Spleen (tissue), 11 donors: Measurements from ENCODE around the gene MATCAP1. TPM values are rescaled to one million over a fixed set of nuclear protein-coding genes. Genes with fewer than 3 reads are reported as not detected.

ENCODE experiments used
- DNase-seq: peaks from one replicate; pipeline ENCODE4 v3.0.0-alpha.2; 2020
- H3K27ac ChIP-seq, 8 donors: fragments of 200-600 bp; sonication (generic) in 7 of 8; 1 replicate in 4 of 8; 2 replicates in 4 of 8; pipeline versions ENCODE4 v1.5.0 to v1.8.0; 2016 to 2021; ENCODE audit warnings: inconsistent platforms in 4 of 8, mild to moderate bottlenecking in 4 of 8, moderate library complexity in 1 of 8
- H3K27me3 ChIP-seq, 7 donors: fragments of 200-600 bp; sonication (generic) in 6 of 7; replicated peaks in 1 of 7; 1 replicate in 4 of 7; 2 replicates in 3 of 7; pipeline versions ENCODE4 v1.5.0 to v1.8.0; 2016 to 2021; ENCODE audit warnings: inconsistent platforms in 3 of 7, mild to moderate bottlenecking in 1 of 7
- H3K36me3 ChIP-seq, 6 donors: fragments of 200-600 bp; sonication (generic) in 5 of 6; 1 replicate in 4 of 6; 2 replicates in 2 of 6; pipeline versions ENCODE4 v1.5.0 to v1.8.0; 2016 to 2021; ENCODE audit warnings: inconsistent platforms in 2 of 6
- H3K4me1 ChIP-seq, 6 donors: fragments of 200-600 bp; sonication (generic) in 5 of 6; 1 replicate in 3 of 6; 2 replicates in 3 of 6; pipeline versions ENCODE4 v1.5.0 to v1.8.0; 2016 to 2021; ENCODE audit warnings: inconsistent platforms in 3 of 6
- H3K4me3 ChIP-seq, 8 donors: fragments of 200-600 bp; sonication (generic) in 7 of 8; 1 replicate in 4 of 8; 2 replicates in 4 of 8; pipeline versions ENCODE4 v1.5.0 to v1.8.0; 2016 to 2021; ENCODE audit warnings: inconsistent platforms in 4 of 8, mild to moderate bottlenecking in 4 of 8, moderate library complexity in 2 of 8
- H3K9me3 ChIP-seq, 8 donors: fragments of 200-600 bp; sonication (generic) in 7 of 8; 1 replicate in 4 of 8; 2 replicates in 4 of 8; pipeline versions ENCODE4 v1.5.0 to v1.8.0; 2016 to 2021; ENCODE audit warnings: inconsistent platforms in 4 of 8
- CTCF ChIP-seq, 11 experiments: fragments of 200-600 bp in 7 of 11; fragments of 450-650 bp in 4 of 11; sonication (generic) in 4 of 11; IDR thresholded peaks in 8 of 11; conservative IDR thresholded peaks in 3 of 11; 1 replicate in 7 of 11; 2 replicates in 4 of 11; pipeline versions ENCODE4 v1.4.0 to v1.8.0; 2016 to 2021; ENCODE audit warnings: antibody characterized with exemption in 11 of 11, inconsistent platforms in 4 of 11, mild to moderate bottlenecking in 1 of 11
- POLR2A ChIP-seq, 3 donors: fragments of 450-650 bp; IDR thresholded peaks; one replicate each; pipeline ENCODE4 v1.5.1; 2017; ENCODE audit warnings: antibody characterized with exemption in 3 of 3, mild to moderate bottlenecking in 1 of 3
- POLR2AphosphoS5 ChIP-seq, 3 donors: sonication (generic); formaldehyde crosslinking; IDR thresholded peaks; one replicate each; pipeline ENCODE4 v1.5.1; 2017; ENCODE audit warnings: antibody characterized with exemption in 3 of 3
- WGBS, 5 donors: extraction: QIAGEN DNeasy Blood & Tissue Kit in 3 of 5; methylation state at CpG; one replicate each; pipeline versions ENCODE4 v1.1.5 to v1.1.7; 2013 to 2018; 5-methylcytosine and 5-hydroxymethylcytosine counted together
- intact Hi-C: fragments of 100-400 bp; cut with DNase I; formaldehyde crosslinking; loops from one replicate; pipeline ENCODE4 v1.15.0; 2023; ENCODE audit warnings: low total_unique reads
- polyA plus RNA-seq, 3 donors: library from polyadenylated mRNA; stranded (reverse); fragments of 200-250 nt; gene quantifications; one replicate each; pipeline ENCODE4 v1.2.1, GENCODE V29; 2013
- total RNA-seq, 7 donors: library from RNA; depleted of rRNA in 3 of 7; stranded (reverse); fragments of >200 nt in 3 of 7; fragmentation: NEBNext Ultra II Directional in 4 of 7; extraction: Animal tissue kit (Norgen Biotek cat#: 25700) in 4 of 7; gene quantifications; one replicate each; pipeline versions ENCODE4 v1.1.0 to v1.2.1, GENCODE V29; 2016 to 2021
- donor health status: healthy with polysubstance abuse.
- donor health status: DM: no; HTN: no; CAD: no; lungs with moderate emphysema.
- donor health status: DM: no; HTN: no; CAD: no.
- donor health status: Bipolar disorder and iron deficiency.
- donor health status: healthy.
- donor health status: DM: no; HTN: no; CAD: no.
- donor health status: DM: yes; HTN: yes; CAD: no.

The MATCAP1 gene
- total and polyA plus RNA-seq, 10 donors = 8.9 to 59.4 (median 20.6) TPM

DNA sequence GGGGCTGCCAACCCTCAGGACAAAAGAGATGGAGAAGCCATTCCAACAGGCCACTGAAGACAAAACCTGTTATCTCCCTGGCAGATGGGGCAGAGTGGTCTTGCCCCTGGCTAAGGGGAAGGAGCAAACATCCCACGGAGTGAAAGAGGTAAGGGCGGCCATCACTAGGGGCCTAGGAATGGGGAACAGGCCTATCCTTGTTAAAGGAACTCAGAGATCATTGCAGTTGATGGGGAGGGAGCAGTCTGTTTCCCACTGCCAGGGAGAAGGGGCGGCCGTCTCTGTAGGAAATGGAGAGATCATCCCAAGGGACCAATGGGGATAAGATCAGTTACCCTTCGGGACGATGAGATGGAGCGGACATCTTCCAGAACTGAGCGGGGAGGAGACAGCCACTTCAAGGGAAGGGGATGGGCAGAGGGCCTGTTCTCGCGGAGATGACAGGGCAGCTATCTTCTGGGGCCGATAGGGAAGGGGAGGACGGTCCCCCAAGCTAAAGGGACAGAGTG, 42.6 kb upstream of the MATCAP1 start:
- 8 to 11% (median 9%) methylated on average over 12 of the region's 12 CpGs for WGBS, 5 donors
- Histone ChIP-seq H3K27ac (peak overlapping the region; percentile 61 to 93 (median 86)), H3K36me3 (peaks cover under 1 to 41% (median 34%) of the 10 kb centered on the region in 6 donors), H3K4me3 (peak overlapping the region; percentile 82 to 99 (median 98)), H3K27me3 (no peaks in the 10 kb centered on the region), H3K4me1 (peaks cover 12 to 57% (median 32%) of the 10 kb centered on the region in 6 donors), H3K9me3 (no peaks in the 10 kb centered on the region)
- intact Hi-C loops = no loop called here
- no peak for DNase-seq
- TF ChIP-seq POLR2A (IDR thresholded peaks at IDR 0.05) (peak in 1 of 3 donors; percentile 13), CTCF (IDR thresholded peaks at IDR 0.05 in 8 of 11, conservative IDR thresholded peaks at IDR 0.05 in 3 of 11) (no peak)

DNA sequence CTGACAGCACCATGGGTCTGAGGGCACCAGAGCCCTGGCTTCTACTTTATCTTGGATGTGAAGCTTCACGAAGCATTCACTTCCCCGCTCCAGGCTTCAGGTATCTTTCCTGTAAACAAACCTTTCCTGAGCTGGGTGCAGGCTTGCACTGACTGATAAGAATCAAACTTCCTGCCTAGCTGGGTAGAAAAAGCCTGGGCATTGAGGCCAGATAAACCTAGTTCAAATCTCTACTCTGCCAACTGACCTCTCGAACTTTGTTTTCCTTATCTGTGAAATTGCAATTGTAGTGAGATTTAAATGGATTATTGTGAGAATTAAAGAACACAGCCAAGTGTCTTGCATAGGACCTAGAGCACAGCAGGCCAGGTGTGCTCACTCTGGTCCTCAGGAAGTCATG, 40.2 kb upstream of the MATCAP1 start:
- Histone ChIP-seq H3K9me3 (no peaks in the 10 kb centered on the region), H3K4me3 (no peak overlapping the region), H3K27me3 (no peaks in the 10 kb centered on the region), H3K4me1 (peaks cover 12 to 49% (median 32%) of the 10 kb centered on the region in 6 donors), H3K27ac (peak overlapping the region in 3 of 8 donors; percentile 6 to 62 (median 27)), H3K36me3 (peaks cover 0 to 22% (median 10%) of the 10 kb centered on the region in 6 donors)
- no peak for DNase-seq
- no peak for TF ChIP-seq POLR2AphosphoS5 (IDR thresholded peaks at IDR 0.05)
- intact Hi-C loops = no loop called here
- WGBS, 5 donors = 37 to 51% (median 42%) methylated on average over 3 of the region's 3 CpGs

GRCh38 chr16:67216612-67217490, 33.1 kb upstream of the MATCAP1 start:
- no peak for DNase-seq
- H3K27me3 ChIP-seq = no peaks in the 10 kb centered on the region
- no peak overlapping the region for H3K4me3 ChIP-seq
- H3K9me3 ChIP-seq = no peaks in the 10 kb centered on the region
- intact Hi-C loops = no loop called here
- WGBS, 5 donors = 43 to 59% (median 51%) methylated on average over 18 of the region's 18 CpGs
- H3K36me3 ChIP-seq = peaks cover 0 to 5% (median 0%) of the 10 kb centered on the region in 6 donors
- H3K27ac ChIP-seq = peak overlapping the region in 5 of 8 donors; percentile 44 to 67 (median 57)
- peaks cover 9 to 42% (median 23%) of the 10 kb centered on the region in 6 donors for H3K4me1 ChIP-seq
- TF ChIP-seq POLR2A (IDR thresholded peaks at IDR 0.05) = no peak
- TF ChIP-seq POLR2AphosphoS5 (IDR thresholded peaks at IDR 0.05) = peak; percentile 11 to 64 (median 59)

GRCh38 chr16:67215706-67216105, 31.9 kb upstream of the MATCAP1 start:
- WGBS, 5 donors = 66 to 75% (median 71%) methylated on average over 5 of the region's 5 CpGs
- no peaks in the 10 kb centered on the region for H3K27me3 ChIP-seq
- TF ChIP-seq POLR2A (IDR thresholded peaks at IDR 0.05) (no peak), CTCF (IDR thresholded peaks at IDR 0.05 in 8 of 11, conservative IDR thresholded peaks at IDR 0.05 in 3 of 11) (no peak), POLR2AphosphoS5 (IDR thresholded peaks at IDR 0.05) (no peak)
- no peak for DNase-seq
- peaks cover 0 to 12% (median 0%) of the 10 kb centered on the region in 6 donors for H3K36me3 ChIP-seq
- H3K4me1 ChIP-seq = peaks cover 9 to 42% (median 23%) of the 10 kb centered on the region in 6 donors
- intact Hi-C loops = no loop called here
- H3K27ac ChIP-seq = no peak overlapping the region
- H3K4me3 ChIP-seq = no peak overlapping the region
- no peaks in the 10 kb centered on the region for H3K9me3 ChIP-seq
